Kidney (tissue), 14 donors: Measurements from ENCODE around the gene CHMP6. TPM values are rescaled to one million over a fixed set of nuclear protein-coding genes. Genes with fewer than 3 reads are reported as not detected.

Experiments
- DNase-seq, 5 donors: peaks; one replicate each; pipeline ENCODE4 v3.0.0-alpha.2; 2013 to 2020
- FAIRE-seq: peaks from 2 replicates; lab custom pipeline; 2012; peaks lifted over from hg19 to GRCh38; lab: Jason Lieb, UNC
- H3K27ac ChIP-seq, 2 donors: one replicate each; pipeline ENCODE4 v1.7.0; 2013; ENCODE audit warnings: low read depth in 2 of 2, low read length in 2 of 2, inconsistent platforms in 1 of 2
- H3K27me3 ChIP-seq: one replicate; pipeline ENCODE4 v1.7.1; 2013; ENCODE audit warnings: low read length, inconsistent platforms; ENCODE audit not compliant: control insufficient read depth, insufficient read depth
- H3K36me3 ChIP-seq, 3 donors: one replicate each; pipeline versions ENCODE4 v1.7.0 to v1.7.1; 2013; ENCODE audit warnings: low read length in 3 of 3, control low read depth in 1 of 3, inconsistent platforms in 1 of 3; ENCODE audit not compliant: insufficient read depth in 3 of 3, control insufficient read depth in 2 of 3
- H3K4me1 ChIP-seq, 3 donors: one replicate each; pipeline versions ENCODE4 v1.7.0 to v1.7.1; 2013; ENCODE audit warnings: low read length in 3 of 3, inconsistent platforms in 1 of 3, low read depth in 1 of 3; ENCODE audit not compliant: control insufficient read depth in 2 of 3, insufficient read depth in 2 of 3
- H3K4me3 ChIP-seq, 3 donors: one replicate each; pipeline versions ENCODE4 v1.7.0 to v1.8.1; 2013; ENCODE audit warnings: low read length in 3 of 3, control low read depth in 1 of 3, inconsistent platforms in 1 of 3
- H3K9ac ChIP-seq, 3 donors: one replicate each; pipeline versions ENCODE4 v1.7.0 to v1.7.1; 2013; ENCODE audit warnings: low read length in 3 of 3, control low read depth in 1 of 3, inconsistent platforms in 1 of 3
- H3K9me3 ChIP-seq, 3 donors: one replicate each; pipeline versions ENCODE4 v1.7.0 to v1.7.1; 2013; ENCODE audit warnings: low read length in 3 of 3, control low read depth in 1 of 3, inconsistent platforms in 1 of 3; ENCODE audit not compliant: control insufficient read depth in 2 of 3, insufficient read depth in 1 of 3
- CTCF ChIP-seq: IDR thresholded peaks from 3 replicates; pipeline ENCODE4 v1.5.1; 2012; ENCODE audit warnings: mild to moderate bottlenecking, moderate library complexity, borderline replicate concordance; ENCODE audit not compliant: insufficient read depth; ENCODE audit errors: extremely low read depth
- intact Hi-C: fragments of 100-400 bp; cut with DNase I; formaldehyde crosslinking; loops from one replicate; pipeline ENCODE4 v1.11.1; 2022
- polyA plus RNA-seq: library from polyadenylated mRNA; stranded (reverse); fragments of 350-450 nt; fragmentation: Illumina TruSeq; extraction: RNeasy Lipid Tissue Mini Kit (QIAGEN cat#74804); gene quantifications from one replicate; pipeline ENCODE4 v1.2.3, GENCODE V29; 2014; ENCODE audit warnings: low read depth, low replicate concordance; ENCODE audit not compliant: insufficient read depth
- total RNA-seq: library from RNA; stranded (reverse); fragmentation: NEBNext Ultra II Directional; extraction: Animal tissue kit (Norgen Biotek cat#: 25700); gene quantifications from one replicate; pipeline ENCODE4 v1.2.1, GENCODE V29; 2021
- donor health status: control.
- donor health status: control.
- donor health status: control.
- donor health status: control.
- donor health status: control.
- donor health status: DM: yes; HTN: yes; CAD: no.
- donor health status: Normal renal cell carcinoma (clear cell type).

CHMP6 gene
- total and polyA plus RNA-seq, 2 donors from 2014 or later = 28.0 to 34.1 TPM

- no peaks in the 10 kb centered on the region for H3K9me3 ChIP-seq
- H3K4me3 ChIP-seq = no peak overlapping the region
- H3K36me3 ChIP-seq = no peaks in the 10 kb centered on the region
- intact Hi-C loops = loop anchor here (10.0 kb wide), 1 partner anchor 539 kb away; no protein-coding TSS in a partner anchor
- FAIRE-seq = no peak
- H3K9ac ChIP-seq = no peak overlapping the region
- H3K27ac ChIP-seq = no peak overlapping the region
- TF ChIP-seq CTCF = no peak
- H3K4me1 ChIP-seq = no peaks in the 10 kb centered on the region
- no peaks in the 10 kb centered on the region for H3K27me3 ChIP-seq
- no peak for DNase-seq
Observed at GRCh38 chr17:80963812-80964543, 27.7 kb upstream of the CHMP6 start.

GRCh38 chr17:80964544-80964856 is 27.1 kb upstream of the CHMP6 start:
- no peak for TF ChIP-seq CTCF
- H3K4me1 ChIP-seq = no peaks in the 10 kb centered on the region
- H3K9me3 ChIP-seq = no peaks in the 10 kb centered on the region
- DNase-seq (no peak), FAIRE-seq (no peak)
- no peaks in the 10 kb centered on the region for H3K27me3 ChIP-seq
- no peak overlapping the region for H3K27ac ChIP-seq
- no peak overlapping the region for H3K4me3 ChIP-seq
- no peaks in the 10 kb centered on the region for H3K36me3 ChIP-seq
- intact Hi-C loops = loop anchor here (10.0 kb wide), 1 partner anchor 540 kb away; no protein-coding TSS in a partner anchor
- no peak overlapping the region for H3K9ac ChIP-seq

- FAIRE-seq = no peak
Observed at GRCh38 chr17:80964859-80965580, 26.6 kb upstream of the CHMP6 start.

More at GRCh38 chr17:80964859-80965580, 26.6 kb upstream of the CHMP6 start:
- H3K27ac ChIP-seq = no peak overlapping the region
- H3K36me3 ChIP-seq = no peaks in the 10 kb centered on the region
- H3K9ac ChIP-seq = no peak overlapping the region
- no peaks in the 10 kb centered on the region for H3K27me3 ChIP-seq
- no peak for TF ChIP-seq CTCF
- intact Hi-C loops = loop anchor here (10.0 kb wide), 1 partner anchor 540 kb away; no protein-coding TSS in a partner anchor
- H3K9me3 ChIP-seq = no peaks in the 10 kb centered on the region
- no peaks in the 10 kb centered on the region for H3K4me1 ChIP-seq
- peak in 1 of 5 donors; percentile 72 for DNase-seq
- no peak overlapping the region for H3K4me3 ChIP-seq
